HEK293 (cell line): ENCODE measurements around the gene ASCC1.

Source experiments
- ZEB2 ChIP-seq: fragments of 450-650 bp; formaldehyde crosslinking; IDR thresholded peaks from 2 replicates; pipeline ENCODE4 v1.5.1; 2016; ENCODE audit warnings: missing biosample characterization, missing genetic modification characterization
- TF ChIP-seq, protein P1 (sequence below): fragments of 450-650 bp; formaldehyde crosslinking; IDR thresholded peaks from 2 replicates; pipeline ENCODE4 v1.5.1; 2016; ENCODE audit warnings: missing biosample characterization, missing genetic modification characterization
- TF ChIP-seq, protein P2 (sequence below): fragments of 450-650 bp; formaldehyde crosslinking; IDR thresholded peaks from 2 replicates; pipeline ENCODE4 v1.5.0; 2017; ENCODE audit warnings: missing biosample characterization, missing genetic modification characterization, borderline replicate concordance

DNA sequence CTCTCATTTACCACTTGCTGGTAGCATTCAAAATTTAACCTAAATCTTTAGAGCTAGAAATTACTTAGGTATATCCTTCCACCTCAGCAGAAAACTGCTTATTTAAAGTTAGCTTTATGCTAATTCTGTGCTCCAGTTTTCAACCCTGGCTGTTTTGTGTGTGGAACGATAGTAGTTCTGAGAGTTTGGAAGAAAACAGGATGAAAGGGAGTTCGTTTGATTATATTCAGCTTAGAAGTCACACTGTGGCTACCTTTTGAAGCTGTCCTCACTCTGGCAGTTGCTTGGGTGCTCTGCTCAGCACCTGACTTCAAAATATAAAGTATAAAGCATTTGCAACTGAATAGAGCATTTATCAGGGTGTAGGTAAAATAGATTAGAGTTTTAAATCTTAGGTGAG is 2.6 kb upstream of the ASCC1 start:
- TF ChIP-seq, protein P1, sequence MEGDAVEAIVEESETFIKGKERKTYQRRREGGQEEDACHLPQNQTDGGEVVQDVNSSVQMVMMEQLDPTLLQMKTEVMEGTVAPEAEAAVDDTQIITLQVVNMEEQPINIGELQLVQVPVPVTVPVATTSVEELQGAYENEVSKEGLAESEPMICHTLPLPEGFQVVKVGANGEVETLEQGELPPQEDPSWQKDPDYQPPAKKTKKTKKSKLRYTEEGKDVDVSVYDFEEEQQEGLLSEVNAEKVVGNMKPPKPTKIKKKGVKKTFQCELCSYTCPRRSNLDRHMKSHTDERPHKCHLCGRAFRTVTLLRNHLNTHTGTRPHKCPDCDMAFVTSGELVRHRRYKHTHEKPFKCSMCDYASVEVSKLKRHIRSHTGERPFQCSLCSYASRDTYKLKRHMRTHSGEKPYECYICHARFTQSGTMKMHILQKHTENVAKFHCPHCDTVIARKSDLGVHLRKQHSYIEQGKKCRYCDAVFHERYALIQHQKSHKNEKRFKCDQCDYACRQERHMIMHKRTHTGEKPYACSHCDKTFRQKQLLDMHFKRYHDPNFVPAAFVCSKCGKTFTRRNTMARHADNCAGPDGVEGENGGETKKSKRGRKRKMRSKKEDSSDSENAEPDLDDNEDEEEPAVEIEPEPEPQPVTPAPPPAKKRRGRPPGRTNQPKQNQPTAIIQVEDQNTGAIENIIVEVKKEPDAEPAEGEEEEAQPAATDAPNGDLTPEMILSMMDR = no peak
- TF ChIP-seq, protein P2, sequence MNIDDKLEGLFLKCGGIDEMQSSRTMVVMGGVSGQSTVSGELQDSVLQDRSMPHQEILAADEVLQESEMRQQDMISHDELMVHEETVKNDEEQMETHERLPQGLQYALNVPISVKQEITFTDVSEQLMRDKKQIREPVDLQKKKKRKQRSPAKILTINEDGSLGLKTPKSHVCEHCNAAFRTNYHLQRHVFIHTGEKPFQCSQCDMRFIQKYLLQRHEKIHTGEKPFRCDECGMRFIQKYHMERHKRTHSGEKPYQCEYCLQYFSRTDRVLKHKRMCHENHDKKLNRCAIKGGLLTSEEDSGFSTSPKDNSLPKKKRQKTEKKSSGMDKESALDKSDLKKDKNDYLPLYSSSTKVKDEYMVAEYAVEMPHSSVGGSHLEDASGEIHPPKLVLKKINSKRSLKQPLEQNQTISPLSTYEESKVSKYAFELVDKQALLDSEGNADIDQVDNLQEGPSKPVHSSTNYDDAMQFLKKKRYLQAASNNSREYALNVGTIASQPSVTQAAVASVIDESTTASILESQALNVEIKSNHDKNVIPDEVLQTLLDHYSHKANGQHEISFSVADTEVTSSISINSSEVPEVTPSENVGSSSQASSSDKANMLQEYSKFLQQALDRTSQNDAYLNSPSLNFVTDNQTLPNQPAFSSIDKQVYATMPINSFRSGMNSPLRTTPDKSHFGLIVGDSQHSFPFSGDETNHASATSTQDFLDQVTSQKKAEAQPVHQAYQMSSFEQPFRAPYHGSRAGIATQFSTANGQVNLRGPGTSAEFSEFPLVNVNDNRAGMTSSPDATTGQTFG (tag by site-specific recombination) = no peak
- TF ChIP-seq ZEB2 (tag by site-specific recombination) = no peak
